HG03354 (cell line): ENCODE results near the gene G0S2.
A peak's percentile ranks its signal among the peaks of the same experiment; 100 is the strongest.
"Not testable (repeated sequence)": the region's sequence is repeated elsewhere in the genome, so short reads cannot be mapped to it uniquely, and the experiment has no call there.

Experiments
- ATAC-seq: cut with Tn5 transposase; IDR thresholded peaks from one replicate; pipeline ENCODE4 v1.9.1; 2021; ENCODE audit warnings: mild to moderate bottlenecking; ENCODE audit not compliant: unreplicated experiment, poor library complexity, severe bottlenecking

G0S2 gene

DNA sequence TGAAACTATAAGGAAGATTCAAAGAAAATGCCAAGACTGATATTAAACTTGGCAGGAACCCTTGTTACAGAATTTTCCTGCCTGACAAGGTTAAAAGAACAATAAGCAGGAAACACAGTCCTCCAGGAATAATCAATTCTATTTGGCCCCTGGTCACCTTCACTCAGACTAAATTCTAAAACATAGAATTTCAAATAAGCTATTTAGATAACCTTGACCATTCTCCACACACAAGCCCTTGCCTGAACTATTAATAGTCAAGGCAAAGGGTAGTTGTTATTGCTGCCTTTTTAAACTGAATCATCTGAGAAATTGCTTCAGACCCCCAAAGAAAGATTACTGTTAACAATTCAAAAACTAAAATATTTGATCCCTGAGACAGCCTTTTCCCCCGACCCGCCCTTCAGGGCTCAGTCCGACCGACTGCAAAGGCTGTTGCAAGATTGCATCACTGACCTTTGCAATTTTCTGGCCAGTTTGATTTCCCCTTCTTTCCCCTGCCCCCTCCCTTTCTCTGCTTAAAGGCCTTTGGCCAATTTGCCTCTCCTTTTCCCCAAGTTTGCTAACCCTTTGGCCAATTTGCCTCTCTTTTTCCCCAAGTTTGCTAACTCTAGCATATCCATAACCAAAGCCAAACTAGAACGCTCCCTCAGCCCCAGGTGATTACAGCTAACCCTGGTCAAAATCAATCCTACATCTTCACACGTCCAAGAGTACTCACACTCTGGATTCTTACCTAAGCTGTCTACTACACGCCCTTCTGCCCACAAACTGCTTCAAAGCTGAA lies 1.4 kb upstream of the G0S2 start:
- ATAC-seq = no peak

DNA sequence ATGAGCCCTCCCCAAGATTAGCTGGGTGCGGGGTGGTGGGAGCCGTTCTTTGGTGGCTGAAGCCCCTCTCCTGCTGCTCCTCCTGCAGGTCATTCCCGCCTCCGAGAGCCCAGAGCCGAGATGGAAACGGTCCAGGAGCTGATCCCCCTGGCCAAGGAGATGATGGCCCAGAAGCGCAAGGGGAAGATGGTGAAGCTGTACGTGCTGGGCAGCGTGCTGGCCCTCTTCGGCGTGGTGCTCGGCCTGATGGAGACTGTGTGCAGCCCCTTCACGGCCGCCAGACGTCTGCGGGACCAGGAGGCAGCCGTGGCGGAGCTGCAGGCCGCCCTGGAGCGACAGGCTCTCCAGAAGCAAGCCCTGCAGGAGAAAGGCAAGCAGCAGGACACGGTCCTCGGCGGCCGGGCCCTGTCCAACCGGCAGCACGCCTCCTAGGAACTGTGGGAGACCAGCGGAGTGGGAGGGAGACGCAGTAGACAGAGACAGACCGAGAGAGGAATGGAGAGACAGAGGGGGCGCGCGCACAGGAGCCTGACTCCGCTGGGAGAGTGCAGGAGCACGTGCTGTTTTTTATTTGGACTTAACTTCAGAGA lies 448 bp downstream of the G0S2 start:
- no peak for ATAC-seq

DNA sequence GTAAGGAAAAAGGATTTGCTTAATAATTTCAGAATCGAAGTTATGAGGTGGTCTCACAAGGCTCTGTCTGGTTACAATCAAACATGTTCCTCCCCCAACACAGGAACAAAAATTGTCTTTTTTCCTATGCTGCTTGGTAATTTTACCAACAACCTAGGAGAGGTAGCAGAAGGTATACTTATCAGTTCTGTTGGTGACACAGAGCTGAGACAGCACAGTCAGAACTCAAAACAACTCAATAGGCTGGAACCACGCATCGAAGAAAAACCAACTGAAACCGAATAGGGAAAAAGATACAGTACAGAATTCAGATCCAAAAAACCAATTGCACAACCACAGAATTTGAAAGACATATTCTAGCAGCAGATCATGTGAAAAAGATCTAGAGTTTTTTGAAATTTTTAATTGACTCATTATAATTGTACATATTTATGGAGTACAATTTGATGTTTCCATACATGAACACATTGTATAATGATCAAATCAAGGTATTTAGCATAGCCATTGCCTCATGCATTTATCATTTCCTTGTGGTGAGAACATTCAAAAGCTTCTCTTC lies 3.8 kb downstream of the G0S2 start:
- ATAC-seq = no peak

DNA sequence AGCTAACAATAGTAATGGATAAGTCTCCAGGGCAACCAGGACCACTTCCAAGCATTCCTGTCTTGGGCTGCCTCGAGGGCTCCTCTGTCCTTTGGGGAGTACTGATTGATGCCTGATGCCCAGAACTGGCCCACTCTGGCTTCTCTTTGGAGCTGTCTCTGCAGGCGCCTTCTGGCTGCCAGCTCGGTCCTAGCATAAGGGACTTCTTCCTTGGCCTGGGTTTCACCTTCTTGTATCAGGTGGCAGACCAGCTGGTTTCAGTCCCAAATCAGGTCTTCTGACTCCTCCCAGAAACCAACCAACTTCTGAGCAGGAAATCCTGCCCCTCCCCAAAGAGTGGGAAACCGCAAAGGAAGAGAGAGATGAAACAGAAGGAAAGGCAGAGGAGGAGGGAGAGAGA lies 10.6 kb downstream of the G0S2 start:
- no peak for ATAC-seq

DNA sequence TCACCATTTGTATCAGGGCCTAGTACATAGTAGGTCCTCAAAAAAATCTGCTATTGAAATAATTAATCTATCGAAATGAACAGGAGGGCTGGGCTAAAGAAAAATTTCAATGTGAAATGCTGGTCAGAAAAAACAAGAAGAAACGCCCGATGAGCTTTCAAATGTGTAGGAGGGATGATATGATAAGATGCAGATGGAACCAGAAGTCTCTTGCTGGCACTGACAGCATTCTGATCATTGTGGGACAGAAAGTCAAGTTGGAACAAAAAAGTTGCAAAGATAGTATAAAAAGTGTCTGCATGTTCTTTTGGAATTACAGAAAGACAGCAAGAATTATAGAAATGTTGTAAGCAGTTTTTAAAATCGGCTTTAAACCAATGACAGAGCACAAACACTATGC lies 11.1 kb downstream of the G0S2 start:
- ATAC-seq = no peak

DNA sequence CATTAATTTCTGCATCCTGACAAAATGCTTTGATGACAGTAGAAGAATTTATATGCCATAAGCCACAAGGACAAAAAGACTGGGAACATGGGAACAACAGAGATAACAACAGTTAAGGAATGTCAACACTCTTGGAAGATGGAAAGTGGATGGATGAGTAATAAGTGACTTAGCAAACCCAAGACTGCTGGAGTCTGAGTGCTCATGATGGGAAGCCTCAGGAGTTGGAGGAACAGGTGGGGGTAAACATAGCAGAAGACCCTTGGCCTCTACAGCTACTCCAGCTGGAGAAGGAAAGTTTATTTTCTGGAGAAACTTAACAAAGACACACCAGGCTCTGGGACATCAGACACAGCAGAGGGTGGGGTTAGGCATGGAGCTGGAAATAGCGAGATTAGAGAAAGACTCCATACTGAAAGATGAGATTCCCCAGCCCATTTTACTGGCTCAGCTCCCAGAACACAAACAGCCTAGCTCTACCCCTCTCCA lies 13.6 kb downstream of the G0S2 start:
- ATAC-seq = no peak

DNA sequence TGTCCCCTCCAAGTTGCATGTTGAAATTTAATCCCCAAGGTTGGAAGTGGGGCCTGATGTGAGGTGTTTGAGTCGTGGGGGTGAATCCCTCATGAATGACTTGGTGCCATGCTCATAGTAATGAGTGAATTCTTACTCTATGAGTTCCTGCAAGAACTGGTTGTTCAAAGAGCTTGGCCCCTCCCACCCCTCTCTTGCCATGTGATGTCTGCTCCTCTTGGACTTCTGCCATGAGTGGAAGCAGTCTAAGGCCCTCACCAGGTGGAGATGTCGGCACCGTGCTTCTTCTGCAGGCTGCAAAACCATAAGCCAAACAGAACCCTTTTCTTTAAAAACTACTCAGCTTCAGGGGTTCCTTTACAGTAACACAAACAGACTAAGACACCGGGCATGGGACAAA lies 14.3 kb downstream of the G0S2 start:
- ATAC-seq = no peak

DNA sequence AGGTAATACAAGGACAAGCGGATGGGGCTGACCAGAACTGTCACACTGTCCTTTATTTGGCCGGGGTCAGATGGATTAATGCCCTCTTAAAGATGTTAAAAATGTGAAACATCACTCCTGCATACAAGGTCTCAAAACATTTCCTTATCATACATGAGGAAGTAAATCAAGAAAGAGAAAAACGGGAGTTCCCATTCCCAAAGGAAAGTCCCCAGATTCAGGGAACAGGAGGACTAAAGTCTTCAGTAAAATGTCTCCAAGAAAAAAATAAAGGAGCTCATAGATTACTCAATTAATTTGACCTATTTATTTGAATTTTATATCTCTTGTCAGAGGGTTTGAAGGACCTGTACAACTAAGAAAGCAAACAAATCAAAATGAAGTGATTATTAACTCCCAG lies 16.0 kb downstream of the G0S2 start:
- ATAC-seq = no peak

DNA sequence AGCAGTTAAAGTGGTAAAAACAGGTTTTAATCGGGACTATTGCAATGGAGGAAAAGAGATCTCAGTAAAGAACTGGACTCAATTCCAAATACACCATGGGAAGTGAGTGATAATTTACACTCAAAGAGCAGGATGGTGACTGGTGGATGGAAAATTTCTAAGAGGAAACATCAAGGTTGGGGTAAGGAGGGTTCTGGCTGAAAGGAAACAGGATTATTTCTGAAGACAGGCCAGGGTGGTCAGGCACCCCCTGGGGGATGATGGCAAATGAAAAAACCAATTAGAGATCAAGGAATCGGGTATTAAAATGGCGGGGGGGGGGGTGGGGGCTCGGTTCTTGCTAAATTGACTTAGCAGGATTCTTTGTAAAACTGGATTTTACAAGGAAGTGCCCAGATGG lies 17.1 kb downstream of the G0S2 start:
- no peak for ATAC-seq

DNA sequence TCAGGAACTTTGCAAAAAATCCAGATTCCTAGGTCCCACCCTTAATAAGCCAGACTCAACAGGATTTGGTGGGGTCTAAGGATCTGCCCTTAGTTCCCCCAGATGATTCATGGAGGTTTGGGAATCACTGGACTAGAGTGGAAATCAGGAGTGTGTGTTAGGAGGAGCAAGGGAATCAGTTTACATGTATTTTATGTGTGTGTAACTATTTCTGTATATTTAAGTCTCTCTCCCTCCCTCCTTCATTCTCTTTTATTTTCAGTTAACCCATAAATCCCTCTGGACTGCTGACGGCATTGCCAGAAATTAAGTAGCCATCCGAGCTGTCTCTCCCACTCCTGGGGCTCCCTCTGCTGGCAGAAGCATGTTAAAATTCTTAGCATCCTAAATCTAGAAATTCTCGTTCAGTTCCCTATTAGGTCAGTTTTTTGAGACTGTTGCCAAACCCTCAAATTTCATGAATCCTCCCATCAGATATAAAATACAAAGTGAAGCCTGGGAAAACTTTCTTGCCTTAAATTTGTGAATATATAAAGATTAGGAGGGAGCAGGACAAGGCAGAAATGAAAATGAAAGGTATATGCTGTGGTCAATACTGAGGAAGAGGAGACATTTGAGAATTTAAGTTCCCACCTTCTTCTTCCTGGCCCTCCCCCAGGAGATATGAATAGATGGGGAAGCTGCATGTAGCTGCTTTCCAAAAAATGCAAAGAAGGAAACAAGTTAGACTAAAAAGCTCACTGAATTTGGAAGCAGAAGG lies 17.7 kb downstream of the G0S2 start:
- peak; percentile 82 for ATAC-seq

DNA sequence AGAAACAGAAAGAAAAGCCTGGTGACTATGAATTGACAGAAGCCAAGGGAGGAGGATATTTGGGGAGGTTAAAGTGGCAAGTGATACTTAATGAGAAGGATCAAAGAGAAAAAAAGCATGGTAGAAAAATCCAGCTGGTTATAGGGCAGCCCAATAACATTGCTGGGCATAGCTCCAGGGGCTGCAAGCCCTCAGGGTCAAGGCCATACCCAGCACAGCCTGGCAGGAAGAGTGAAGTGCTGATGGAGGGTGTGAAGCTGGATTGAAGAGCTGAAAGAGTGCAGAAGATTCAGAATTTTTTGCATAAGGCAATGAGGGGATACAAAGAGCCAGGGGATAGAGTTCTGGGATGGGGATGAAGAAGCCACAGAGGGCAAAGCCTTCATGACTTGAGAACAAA lies 21.5 kb downstream of the G0S2 start:
- ATAC-seq = no peak

DNA sequence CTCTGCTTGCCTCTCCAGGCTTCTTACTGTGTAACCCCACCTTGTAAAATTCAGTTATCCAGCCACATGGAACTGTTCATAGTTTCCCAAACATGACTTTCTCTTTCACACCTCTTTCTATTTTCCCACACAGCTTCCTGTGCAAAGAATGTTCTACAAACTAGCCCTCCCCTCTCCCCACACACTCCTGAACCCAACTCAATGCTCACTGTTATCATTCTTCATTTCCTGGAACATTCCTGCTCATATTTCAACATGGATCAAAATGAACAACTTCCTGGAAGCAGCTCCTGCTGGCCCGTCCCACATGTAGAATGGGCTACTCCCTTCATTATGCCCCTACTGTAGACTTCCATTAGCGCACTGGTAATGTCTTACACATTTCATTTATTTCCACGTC lies 21.9 kb downstream of the G0S2 start:
- ATAC-seq = no peak

DNA sequence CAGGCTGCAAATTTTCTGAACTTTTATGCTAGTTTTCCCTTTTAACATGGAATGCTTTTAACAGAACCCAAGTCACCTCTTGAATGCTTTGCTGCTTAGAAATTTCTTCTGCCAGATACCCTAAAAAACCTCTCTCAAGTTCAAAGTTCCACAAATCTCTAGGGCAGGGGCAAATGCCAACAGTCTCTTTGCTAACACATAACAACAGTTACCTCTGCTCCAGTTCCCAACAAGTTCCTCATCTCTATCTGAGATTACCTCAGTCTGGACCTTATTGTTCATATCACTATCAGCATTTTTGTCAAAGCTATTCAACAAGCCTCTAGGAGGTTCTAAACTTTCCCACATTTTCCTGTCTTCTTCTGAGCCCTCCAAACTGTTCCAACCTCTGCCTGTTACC lies 25.5 kb downstream of the G0S2 start:
- ATAC-seq = not testable (repeated sequence)

DNA sequence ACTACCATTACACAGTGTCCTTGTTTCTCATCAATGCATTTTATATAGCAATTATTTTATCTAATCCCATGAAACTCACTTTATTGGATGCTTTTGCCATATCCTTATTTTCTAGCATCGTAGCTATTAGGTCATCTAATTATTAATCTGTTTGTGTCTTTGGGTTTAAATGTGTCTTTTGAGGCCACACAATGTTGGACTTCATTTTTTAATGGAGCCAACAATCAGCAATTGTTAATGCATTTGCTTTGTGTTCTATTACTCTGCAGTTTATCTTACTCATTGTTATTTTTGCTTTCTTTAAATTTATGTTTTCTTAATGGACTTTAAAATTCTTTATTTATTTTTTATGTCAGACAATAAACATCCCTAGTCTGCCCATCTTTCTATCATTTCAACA lies 27.6 kb downstream of the G0S2 start:
- ATAC-seq = no peak

DNA sequence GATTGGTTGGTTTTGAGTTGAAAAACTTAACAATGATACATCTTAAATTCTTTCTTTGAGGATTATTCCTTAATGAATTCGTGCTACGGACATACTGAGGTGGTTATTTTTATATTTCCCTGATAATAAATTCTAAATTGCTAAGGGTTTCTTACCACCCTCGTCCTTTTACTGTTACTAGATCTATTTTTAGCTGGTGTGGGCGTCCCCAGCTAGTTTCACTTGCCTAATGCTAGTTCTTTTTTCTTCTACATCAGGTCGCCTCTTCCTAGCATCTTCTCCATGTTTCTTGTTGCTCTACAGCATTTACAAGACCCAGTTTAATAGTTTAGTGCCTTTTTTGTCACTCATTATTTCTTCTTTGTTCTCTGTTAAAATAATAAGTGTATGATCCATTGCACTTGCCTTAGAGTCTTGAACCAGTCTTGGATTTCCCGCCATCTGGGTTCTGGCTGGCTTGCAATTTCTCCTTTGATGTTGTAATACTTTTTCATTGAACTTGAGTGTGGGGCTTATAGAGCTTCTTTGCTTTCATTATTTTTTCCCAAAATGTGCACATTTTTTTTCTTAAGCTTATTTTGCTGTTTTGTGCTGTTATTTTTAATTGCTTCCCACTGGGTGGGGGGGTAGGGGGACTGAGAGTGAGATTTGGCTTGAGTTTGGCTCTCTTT lies 28.8 kb downstream of the G0S2 start:
- no peak for ATAC-seq

DNA sequence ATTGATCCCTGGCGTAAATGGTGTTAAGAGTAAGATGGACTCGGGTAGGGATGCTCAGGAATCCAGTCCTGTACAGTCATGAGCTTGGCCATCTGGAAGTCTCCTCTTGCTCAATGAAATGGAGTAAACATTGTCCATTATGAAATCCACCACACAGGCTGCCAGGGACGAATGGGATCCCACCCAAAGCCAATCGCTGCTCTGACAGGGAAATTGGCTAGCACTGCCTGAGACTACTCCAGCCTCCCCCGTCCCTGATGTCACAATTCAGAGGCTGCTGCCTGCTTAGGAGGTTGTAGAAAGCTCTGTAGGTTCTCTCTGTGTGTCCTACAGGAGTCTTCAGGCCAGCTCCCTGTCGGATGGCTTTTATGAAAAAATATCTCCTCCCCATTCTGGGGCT lies 29.4 kb downstream of the G0S2 start, which contains the start of gene HSD11B1:
TSS of gene HSD11B1 (plus strand) at position 263 of the 400 bp plus-strand sequence. CDS start at position 360, 97 bp downstream.
- no peak for ATAC-seq

DNA sequence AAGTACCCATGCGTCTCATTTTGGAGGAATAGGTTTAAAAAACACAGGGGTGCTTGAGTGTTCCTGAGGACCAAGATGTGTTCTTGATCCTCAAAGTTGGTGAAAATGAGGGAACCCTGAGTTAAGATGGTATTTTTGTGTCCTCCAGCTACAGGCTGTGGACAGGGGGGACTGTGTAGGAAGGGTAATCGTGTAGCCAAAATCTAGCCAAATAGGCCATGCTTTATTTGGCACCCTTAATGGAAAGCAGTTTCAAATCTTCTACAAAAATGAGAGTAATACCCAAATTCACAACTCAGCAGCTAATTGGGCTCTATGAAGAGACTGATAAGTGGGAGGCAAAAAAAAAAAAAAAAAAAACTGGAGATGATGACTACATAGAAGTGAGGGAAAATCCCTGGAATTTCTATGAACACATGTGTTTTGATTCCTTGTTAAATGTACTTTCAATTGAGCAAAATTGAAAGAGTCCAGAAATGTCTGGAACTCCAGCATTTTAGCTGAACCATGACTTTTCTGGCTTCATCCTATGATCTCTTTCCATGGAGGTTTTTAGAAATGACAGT lies 29.9 kb downstream of the G0S2 start:
- ATAC-seq = no peak

DNA sequence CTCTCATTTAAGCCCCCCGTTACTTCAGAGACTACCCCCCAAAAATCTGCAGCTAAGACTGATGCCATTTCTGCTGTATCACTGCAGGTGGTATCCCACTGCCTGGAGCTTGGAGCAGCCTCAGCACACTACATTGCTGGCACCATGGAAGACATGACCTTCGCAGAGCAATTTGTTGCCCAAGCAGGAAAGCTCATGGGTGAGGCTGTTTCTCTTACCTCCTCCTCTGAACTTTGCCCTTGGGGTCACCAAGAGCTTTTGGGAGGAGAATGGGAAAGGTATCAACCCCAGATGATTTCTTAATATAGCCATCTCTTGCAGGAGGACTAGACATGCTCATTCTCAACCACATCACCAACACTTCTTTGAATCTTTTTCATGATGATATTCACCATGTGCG lies 31.4 kb downstream of the G0S2 start:
- no peak for ATAC-seq

DNA sequence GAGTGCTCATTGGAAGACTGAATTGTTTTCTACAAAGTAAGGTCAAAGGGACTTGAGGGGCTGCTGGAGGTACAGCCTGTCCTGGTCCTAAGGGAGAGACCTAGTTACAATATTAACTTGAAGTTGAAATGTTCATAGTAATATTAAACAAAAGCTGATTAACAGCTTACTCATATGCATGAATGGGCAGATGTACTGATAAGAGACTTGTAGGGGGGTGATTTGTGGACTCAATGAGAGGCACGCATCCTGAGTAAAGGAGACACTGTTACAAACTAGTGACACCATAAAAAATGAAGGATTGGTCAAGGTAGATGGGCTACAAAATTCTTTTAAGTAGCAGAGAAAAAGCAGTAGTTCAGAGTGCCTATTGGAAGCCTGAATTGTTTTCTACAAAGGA lies 32.1 kb downstream of the G0S2 start:
- ATAC-seq = no peak

DNA sequence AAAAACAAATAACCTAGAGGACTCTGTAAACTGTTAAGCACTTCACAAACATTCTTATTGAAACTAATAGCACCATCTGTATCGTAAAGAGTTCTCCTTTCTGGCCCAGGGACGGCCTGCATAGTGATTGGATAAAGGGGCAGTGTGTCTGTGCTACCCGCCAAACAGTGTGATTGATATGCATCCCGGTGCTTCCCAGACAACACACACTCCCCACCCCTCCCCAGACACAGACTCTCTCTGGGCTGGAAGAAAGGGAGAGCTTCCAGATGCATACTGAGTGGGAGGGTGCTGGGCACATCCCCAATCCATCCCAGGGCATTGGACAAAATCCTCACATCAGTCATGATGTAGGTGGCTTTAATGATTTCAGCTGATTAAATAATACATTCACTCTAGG lies 33.1 kb downstream of the G0S2 start:
- ATAC-seq = no peak
